Panc1 (cell line): ENCODE results near the gene SYTL5. TPM values are rescaled to one million over a fixed set of nuclear protein-coding genes. Genes with fewer than 3 reads are reported as not detected.

ENCODE experiments used
- ATAC-seq: fragments of 200-7000 bp; cut with Tn5 transposase; 2 replicates; pipeline ENCODE4 v1.9.1; 2020; ENCODE audit warnings: mild to moderate bottlenecking, moderate library complexity
- BruUV-seq: library from RNA; stranded (reverse); fragments of 400-500 nt; replicated peaks from 2 replicates; lab custom pipeline; 2021; lab: Mats Ljungman, UMichigan
- CTCF ChIA-PET: fragments of 300-600 bp; sonication (Branson Sonifier 250); formaldehyde crosslinking; loops from one replicate; lab custom pipeline; 2022; ENCODE audit warnings: antibody characterized with exemption; lab: Charles Lee
- POLR2A ChIA-PET: fragments of 300-600 bp; sonication (Branson Sonifier 250); formaldehyde crosslinking; loops from one replicate; lab custom pipeline; 2022; ENCODE audit warnings: antibody characterized with exemption; lab: Charles Lee
- DNase-seq: peaks from one replicate; pipeline ENCODE4 v3.0.0-alpha.2; 2010; ENCODE audit warnings: low read depth, low spot score
- H3K27ac ChIP-seq: 2 replicates; pipeline ENCODE4 v1.5.1; 2011; ENCODE audit warnings: mild to moderate bottlenecking, low read length, inconsistent platforms
- H3K27me3 ChIP-seq: fragments of 200-500 bp; sonication (Bioruptor generic); 2 replicates; pipeline ENCODE4 v1.6.0; 2014; ENCODE audit warnings: low read length, inconsistent platforms; ENCODE audit not compliant: control insufficient read depth, insufficient read depth
- H3K36me3 ChIP-seq: fragments of 200-500 bp; sonication (Bioruptor generic); 2 replicates; pipeline ENCODE4 v1.5.1; 2014; ENCODE audit warnings: inconsistent platforms, mild to moderate bottlenecking, low read length, moderate library complexity; ENCODE audit not compliant: control insufficient read depth, insufficient read depth
- H3K4me1 ChIP-seq: 2 replicates; pipeline ENCODE4 v1.5.1; 2011; ENCODE audit warnings: inconsistent platforms, mild to moderate bottlenecking, low read length, moderate library complexity; ENCODE audit not compliant: control insufficient read depth, insufficient read depth
- H3K4me3 ChIP-seq, 2 experiments: 2 replicates each; pipeline ENCODE4 v1.5.1; 2011 to 2012; ENCODE audit warnings: low read depth in 2 of 2, low read length in 2 of 2, mild to moderate bottlenecking in 2 of 2, inconsistent platforms in 1 of 2, moderate library complexity in 1 of 2
- H3K9me3 ChIP-seq: fragments of 200-500 bp; sonication (Bioruptor generic); 2 replicates; pipeline ENCODE4 v1.5.1; 2014; ENCODE audit warnings: low read depth, mild to moderate bottlenecking, inconsistent platforms, low read length, moderate library complexity; ENCODE audit not compliant: control insufficient read depth, insufficient read depth
- CTCF ChIP-seq: fragments of 450-650 bp; IDR thresholded peaks from 2 replicates; pipeline ENCODE4 v1.5.1; 2017; ENCODE audit warnings: mild to moderate bottlenecking
- POLR2AphosphoS5 ChIP-seq: IDR thresholded peaks from 2 replicates; pipeline ENCODE4 v1.6.1; 2012; ENCODE audit warnings: mild to moderate bottlenecking, low read depth, low read length, moderate library complexity
- REST ChIP-seq, 2 experiments: IDR thresholded peaks; 2 replicates each; pipeline ENCODE4 v1.6.1; 2011 to 2012; ENCODE audit warnings: low read depth in 2 of 2, control low read depth in 1 of 2, low read length in 1 of 2, mild to moderate bottlenecking in 1 of 2, moderate library complexity in 1 of 2; ENCODE audit not compliant: insufficient read depth in 1 of 2
- SIN3A ChIP-seq: IDR thresholded peaks from 2 replicates; pipeline ENCODE4 v1.6.1; 2012; ENCODE audit warnings: low read depth, mild to moderate bottlenecking, low read length, moderate library complexity, borderline replicate concordance; ENCODE audit not compliant: insufficient read depth
- TCF7L2 ChIP-seq: IDR thresholded peaks from 2 replicates; pipeline ENCODE4 v1.6.1; 2011; ENCODE audit warnings: mild to moderate bottlenecking, low read depth, low read length, inconsistent platforms
- in situ Hi-C: cut with HindIII; loops from 2 replicates; pipeline ENCODE4 v1.10.0; 2016; ENCODE audit warnings: low sequenced_read_pairs, low pct_unique_long_range_greater_than_20kb
- intact Hi-C: fragments of 100-400 bp; cut with micrococcal nuclease; formaldehyde crosslinking; loops from one replicate; pipeline ENCODE4 v1.10.0; 2022; ENCODE audit not compliant: unreplicated experiment
- total RNA-seq: library from RNA; stranded (reverse); gene quantifications from one replicate; pipeline ENCODE4 v1.2.1, GENCODE V29; 2021; ENCODE audit not compliant: unreplicated experiment

The SYTL5 gene
- total RNA-seq, 1 experiment from 2014 or later, result 0.08 TPM

DNA sequence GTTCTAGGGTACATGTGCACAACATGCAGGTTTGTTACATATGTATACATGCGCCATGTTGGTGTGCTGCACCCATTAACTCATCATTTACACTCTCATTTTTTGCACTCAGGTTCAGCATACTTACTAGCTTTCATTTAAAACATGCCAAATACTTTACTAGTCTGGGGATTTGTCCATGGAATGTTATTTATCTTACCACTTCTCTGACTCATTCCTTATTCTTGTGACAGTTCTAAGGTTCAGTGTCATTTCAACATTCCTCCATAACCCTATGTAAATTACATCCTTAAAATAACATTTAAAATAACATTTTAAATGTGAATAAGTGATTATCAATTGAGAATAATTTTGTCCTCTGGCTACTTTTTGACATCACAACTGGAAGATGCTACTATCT is 19.5 kb upstream of the SYTL5 start:
- H3K27me3 ChIP-seq, result no peaks in the 10 kb centered on the region
- CTCF ChIA-PET, result no interaction called here
- in situ Hi-C loops, result no loop called here
- H3K4me1 ChIP-seq, result no peaks in the 10 kb centered on the region
- no peaks in the 10 kb centered on the region for H3K36me3 ChIP-seq
- POLR2A ChIA-PET, result no interaction called here
- no peak overlapping the region for H3K4me3 ChIP-seq
- no peak overlapping the region for H3K27ac ChIP-seq
- TF ChIP-seq POLR2AphosphoS5 (no peak), SIN3A (no peak), CTCF (no peak), TCF7L2 (no peak), REST (IDR thresholded peaks at IDR 0.05; ENCODE audit: insufficient read depth in 1 of 2, low read depth in 2 of 2, low read length in 1 of 2) (no peak)
- ATAC-seq, result no peak
- no peaks in the 10 kb centered on the region for H3K9me3 ChIP-seq
- BruUV-seq, result no TSS peak
- no peak for DNase-seq
- intact Hi-C loops, result no loop called here

- ATAC-seq, result no peak
- intact Hi-C loops, result no loop called here
Measured at GRCh38 chrX:37989304-37989703, 17.0 kb upstream of the SYTL5 start.

More at GRCh38 chrX:37989304-37989703, 17.0 kb upstream of the SYTL5 start:
- in situ Hi-C loops, result no loop called here
- ChIA-PET CTCF (no interaction called here), POLR2A (no interaction called here)
- no peak overlapping the region for H3K27ac ChIP-seq
- no peak overlapping the region for H3K4me3 ChIP-seq
- no peaks in the 10 kb centered on the region for H3K36me3 ChIP-seq
- TF ChIP-seq REST (IDR thresholded peaks at IDR 0.05; ENCODE audit: insufficient read depth in 1 of 2, low read depth in 2 of 2, low read length in 1 of 2), result no peak
- TF ChIP-seq CTCF, result no peak
- no peak for TF ChIP-seq SIN3A
- TF ChIP-seq POLR2AphosphoS5, result no peak
- no peak for TF ChIP-seq TCF7L2
- H3K9me3 ChIP-seq, result no peaks in the 10 kb centered on the region
- no peaks in the 10 kb centered on the region for H3K27me3 ChIP-seq
- no TSS peak for BruUV-seq
- no peak for DNase-seq
- H3K4me1 ChIP-seq, result no peaks in the 10 kb centered on the region
